HUES6 (cell line): ENCODE data around the gene DMXL1.

Source experiments
- H3K27ac ChIP-seq: 2 replicates; pipeline ENCODE4 v1.7.0; 2013; ENCODE audit warnings: low read depth, mild to moderate bottlenecking, low read length, inconsistent platforms
- H3K27me3 ChIP-seq: 2 replicates; pipeline ENCODE4 v1.6.1; 2013; ENCODE audit warnings: low read length; ENCODE audit not compliant: control insufficient read depth, insufficient read depth
- H3K36me3 ChIP-seq: 2 replicates; pipeline ENCODE4 v1.6.1; 2013; ENCODE audit warnings: low read length; ENCODE audit not compliant: control insufficient read depth, insufficient read depth
- H3K4me1 ChIP-seq: 2 replicates; pipeline ENCODE4 v1.6.1; 2013; ENCODE audit warnings: low read length; ENCODE audit not compliant: control insufficient read depth, insufficient read depth
- H3K4me3 ChIP-seq: 2 replicates; pipeline ENCODE4 v1.5.1; 2013; ENCODE audit warnings: low read depth, low read length
- H3K9ac ChIP-seq: one replicate; pipeline ENCODE4 v1.6.1; 2013; ENCODE audit warnings: mild to moderate bottlenecking, low read length
- H3K9me3 ChIP-seq: 2 replicates; pipeline ENCODE4 v1.6.1; 2013; ENCODE audit warnings: low read depth, low read length; ENCODE audit not compliant: control insufficient read depth, insufficient read depth

Gene DMXL1

DNA sequence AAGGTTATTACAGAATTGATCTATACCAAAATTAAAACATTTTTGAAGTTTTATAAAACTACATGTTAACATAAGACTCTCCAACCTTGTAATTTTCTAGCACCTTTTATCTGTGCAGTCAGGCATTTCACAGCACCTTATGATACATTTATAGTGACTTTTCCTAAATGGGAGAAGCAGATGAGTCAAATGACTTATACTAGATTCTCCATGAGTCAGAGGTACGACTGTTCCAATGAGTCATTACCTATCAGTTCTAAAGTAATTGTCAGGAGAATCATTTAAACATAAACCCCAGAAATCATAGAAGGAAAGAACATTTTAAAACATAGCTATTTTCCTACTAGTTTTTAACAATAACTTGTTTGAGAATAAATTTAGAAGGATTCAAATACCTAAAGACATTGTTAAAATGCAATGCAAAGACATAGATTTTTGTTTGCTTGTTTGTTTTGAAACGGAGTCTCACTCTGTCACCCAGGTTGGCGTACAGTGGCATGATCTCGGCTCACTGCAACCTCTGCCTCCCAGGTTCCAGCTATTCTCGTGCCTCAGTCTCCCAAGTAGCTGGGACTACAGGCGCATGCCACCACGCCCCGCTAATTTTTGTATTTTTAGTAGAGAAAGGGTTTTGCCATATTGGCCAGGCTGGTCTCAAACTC, 34.7 kb upstream of the DMXL1 start:
- Histone ChIP-seq H3K9ac (no peak overlapping the region), H3K27ac (no peak overlapping the region)

GRCh38 chr5:119037496-119038215, 33.2 kb upstream of the DMXL1 start:
- Histone ChIP-seq H3K27ac (no peak overlapping the region), H3K4me1 (peaks cover 6% of the 10 kb centered on the region; the same call in 1 of the 2 replicates), H3K9ac (no peak overlapping the region), H3K9me3 (no peaks in the 10 kb centered on the region), H3K36me3 (no peaks in the 10 kb centered on the region), H3K27me3 (no peaks in the 10 kb centered on the region), H3K4me3 (no peak overlapping the region)

More for the DNA sequence above, 34.7 kb upstream of the DMXL1 start:
- Histone ChIP-seq H3K27me3 (no peaks in the 10 kb centered on the region), H3K4me3 (no peak overlapping the region), H3K36me3 (no peaks in the 10 kb centered on the region), H3K9me3 (no peaks in the 10 kb centered on the region), H3K4me1 (peaks cover 15% of the 10 kb centered on the region)

- H3K9ac ChIP-seq = no peak overlapping the region
- H3K9me3 ChIP-seq = 0 out of 2 replicates have a peak, but pooled peaks cover 3% of the 10 kb centered on the region
- no peaks in the 10 kb centered on the region for H3K27me3 ChIP-seq
- H3K4me1 ChIP-seq = peaks cover 12% of the 10 kb centered on the region
- H3K36me3 ChIP-seq = no peaks in the 10 kb centered on the region
- H3K4me3 ChIP-seq = no peak overlapping the region
- no peak overlapping the region for H3K27ac ChIP-seq
Measured at GRCh38 chr5:119048246-119048645, 22.6 kb upstream of the DMXL1 start.

DNA sequence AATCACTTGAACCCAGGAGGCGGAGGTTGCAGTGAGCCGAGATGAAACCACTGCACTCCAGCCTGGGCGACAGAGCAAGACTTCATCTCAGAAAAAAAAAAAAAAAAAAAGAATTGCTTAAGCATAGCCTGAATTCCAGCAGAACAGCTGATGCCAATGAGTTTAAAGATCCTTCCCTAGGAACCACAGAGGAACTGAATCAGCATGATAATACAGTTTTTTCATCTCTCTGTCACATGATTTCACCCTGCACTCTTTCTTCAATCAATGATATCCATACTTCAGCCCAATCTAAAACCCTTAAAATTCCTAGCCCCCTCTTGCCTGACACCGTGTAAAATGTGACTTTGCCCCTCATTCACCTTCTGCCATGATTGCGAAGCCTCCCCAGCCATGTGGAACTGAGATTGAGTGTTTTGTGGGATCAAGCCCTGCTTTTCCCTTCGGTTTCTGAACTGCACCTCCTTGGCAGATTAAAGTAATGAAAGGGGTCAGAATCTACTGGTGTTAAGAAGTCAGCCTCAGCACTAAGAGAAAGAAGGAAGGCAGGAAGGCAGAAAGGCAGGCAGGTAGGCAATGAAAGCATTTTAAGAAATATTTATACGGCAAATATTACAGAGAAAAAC, 20.9 kb upstream of the DMXL1 start:
- no peaks in the 10 kb centered on the region for H3K9me3 ChIP-seq
- H3K9ac ChIP-seq = no peak overlapping the region
- H3K36me3 ChIP-seq = no peaks in the 10 kb centered on the region
- no peak overlapping the region for H3K27ac ChIP-seq
- no peaks in the 10 kb centered on the region for H3K27me3 ChIP-seq
- no peak overlapping the region for H3K4me3 ChIP-seq
- peaks cover 12% of the 10 kb centered on the region for H3K4me1 ChIP-seq

DNA sequence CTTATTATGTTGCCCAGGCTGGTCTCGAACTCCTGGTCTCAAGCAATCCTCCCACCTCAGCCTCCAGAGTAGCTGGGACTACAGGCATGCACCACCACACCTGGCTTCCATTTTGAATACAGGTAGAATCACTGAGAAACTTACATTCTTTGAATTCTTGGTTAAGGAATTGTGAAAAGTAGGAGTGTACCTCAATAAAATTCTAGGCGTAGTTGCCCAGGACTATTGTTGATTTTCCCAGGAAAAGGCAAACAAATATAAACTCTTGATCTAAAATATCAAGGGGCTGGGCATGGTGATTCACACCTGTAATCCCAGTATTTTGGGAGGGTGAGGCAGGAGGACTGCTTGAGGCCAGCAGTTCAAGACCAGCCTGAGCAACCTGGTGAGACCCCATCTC, 16.8 kb upstream of the DMXL1 start:
- no peaks in the 10 kb centered on the region for H3K36me3 ChIP-seq
- H3K9ac ChIP-seq = no peak overlapping the region
- H3K9me3 ChIP-seq = no peaks in the 10 kb centered on the region
- H3K27me3 ChIP-seq = no peaks in the 10 kb centered on the region
- H3K27ac ChIP-seq = no peak overlapping the region
- no peak overlapping the region for H3K4me3 ChIP-seq
- peaks cover 12% of the 10 kb centered on the region for H3K4me1 ChIP-seq

GRCh38 chr5:119055294-119055693, 15.6 kb upstream of the DMXL1 start:
- peaks cover 7% of the 10 kb centered on the region for H3K4me1 ChIP-seq
- H3K27ac ChIP-seq = no peak overlapping the region
- H3K27me3 ChIP-seq = no peaks in the 10 kb centered on the region
- no peaks in the 10 kb centered on the region for H3K9me3 ChIP-seq
- no peaks in the 10 kb centered on the region for H3K36me3 ChIP-seq
- no peak overlapping the region for H3K4me3 ChIP-seq
- no peak overlapping the region for H3K9ac ChIP-seq

DNA sequence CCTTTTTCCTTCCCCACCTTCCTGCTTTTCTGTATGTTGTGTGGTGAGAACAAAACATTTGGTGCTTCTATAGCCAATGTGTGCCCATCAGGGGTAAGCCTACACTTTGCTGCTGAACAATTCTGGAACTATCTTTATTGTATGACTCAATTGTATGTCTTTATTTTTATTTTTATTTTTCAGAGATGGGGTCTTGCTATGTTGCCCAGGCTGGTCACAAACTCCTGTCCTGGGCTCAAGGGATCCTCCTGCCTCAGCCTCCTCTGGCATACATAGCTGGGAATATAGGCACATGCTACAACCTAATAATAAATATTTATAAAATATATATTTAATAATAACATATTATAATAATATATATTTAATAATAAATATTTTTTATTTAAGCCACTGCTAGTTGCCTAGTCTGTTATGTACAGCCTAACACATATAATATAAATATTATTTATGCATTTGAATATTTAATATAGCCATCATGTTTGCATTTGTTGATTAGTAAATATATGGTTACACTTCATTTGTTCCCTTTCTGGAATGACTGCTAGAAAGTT, 11.8 kb upstream of the DMXL1 start:
- no peak overlapping the region for H3K27ac ChIP-seq
- H3K9me3 ChIP-seq = no peaks in the 10 kb centered on the region
- H3K4me1 ChIP-seq = no peaks in the 10 kb centered on the region
- H3K4me3 ChIP-seq = no peak overlapping the region
- H3K27me3 ChIP-seq = no peaks in the 10 kb centered on the region
- no peak overlapping the region for H3K9ac ChIP-seq
- no peaks in the 10 kb centered on the region for H3K36me3 ChIP-seq

DNA sequence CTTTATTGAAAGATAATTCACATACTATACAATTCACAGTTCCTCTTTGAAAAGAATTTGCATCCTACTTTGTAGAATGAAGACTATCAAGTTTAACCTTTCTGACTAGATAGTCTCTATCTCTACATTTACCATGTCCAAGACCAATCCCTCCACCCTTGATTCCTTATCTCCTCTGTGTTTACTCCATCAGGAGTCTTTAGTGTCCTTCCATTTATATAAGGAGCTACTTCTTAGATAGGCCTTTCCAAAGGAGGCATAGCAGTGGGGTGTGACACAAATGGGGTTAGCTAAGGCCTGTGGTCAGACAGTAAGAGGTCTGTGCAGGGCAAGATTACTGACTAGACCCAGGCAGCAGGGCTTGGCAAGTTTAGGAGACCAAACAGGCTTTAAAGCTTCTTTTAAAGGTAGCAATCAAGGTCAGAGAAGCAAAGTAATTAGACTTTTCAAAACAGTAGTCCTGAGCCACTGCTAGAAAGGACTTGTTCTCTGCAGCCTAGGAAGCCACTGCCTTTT, 11.1 kb upstream of the DMXL1 start:
- Histone ChIP-seq H3K9ac (no peak overlapping the region), H3K27me3 (no peaks in the 10 kb centered on the region), H3K4me3 (no peak overlapping the region), H3K36me3 (no peaks in the 10 kb centered on the region), H3K27ac (no peak overlapping the region), H3K4me1 (no peaks in the 10 kb centered on the region), H3K9me3 (no peaks in the 10 kb centered on the region)

- H3K36me3 ChIP-seq = no peaks in the 10 kb centered on the region
- H3K27ac ChIP-seq = no peak overlapping the region
- no peaks in the 10 kb centered on the region for H3K27me3 ChIP-seq
- H3K4me3 ChIP-seq = no peak overlapping the region
- H3K4me1 ChIP-seq = no peaks in the 10 kb centered on the region
- H3K9ac ChIP-seq = no peak overlapping the region
- H3K9me3 ChIP-seq = no peaks in the 10 kb centered on the region
Measured at GRCh38 chr5:119063579-119064379, 7.1 kb upstream of the DMXL1 start.

DNA sequence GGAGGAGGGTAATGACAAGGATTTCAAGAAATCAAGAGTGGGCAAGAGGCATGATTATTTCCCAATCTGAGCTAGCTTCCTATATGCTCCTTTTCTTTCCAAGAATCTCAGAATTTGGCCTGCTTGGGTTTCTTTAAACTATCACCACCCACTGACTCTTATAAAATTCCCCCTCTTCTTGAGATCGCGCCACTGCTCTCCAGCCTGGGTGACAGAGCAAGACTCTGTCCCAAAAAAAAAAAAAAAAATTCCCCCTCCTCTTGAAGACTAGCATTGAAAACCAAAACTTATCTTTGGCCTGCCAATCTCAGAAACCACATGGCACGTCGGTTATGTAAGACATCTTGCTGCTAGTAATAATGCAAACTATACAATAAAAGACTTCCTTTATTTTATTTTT, 3.4 kb upstream of the DMXL1 start:
- no peaks in the 10 kb centered on the region for H3K4me1 ChIP-seq
- no peaks in the 10 kb centered on the region for H3K36me3 ChIP-seq
- H3K9ac ChIP-seq = no peak overlapping the region
- no peaks in the 10 kb centered on the region for H3K9me3 ChIP-seq
- H3K27me3 ChIP-seq = no peaks in the 10 kb centered on the region
- no peak overlapping the region for H3K27ac ChIP-seq
- H3K4me3 ChIP-seq = no peak overlapping the region
